CD4-positive, alpha-beta T cell (primary cell): ENCODE measurements around the gene F2RL1. TPM values are rescaled to one million over a fixed set of nuclear protein-coding genes. Genes with fewer than 3 reads are reported as not detected.
A peak's percentile ranks its signal among the peaks of the same experiment; 100 is the strongest.

Experiments used
- ATAC-seq: fragments of 200-7000 bp; cut with Tn5 transposase; one replicate; pipeline ENCODE4 v1.10.0; 2022; ENCODE audit warnings: mild to moderate bottlenecking; ENCODE audit not compliant: poor library complexity
- CTCF ChIA-PET: fragments of 350-600 bp; sonication (Branson Sonifier 250); formaldehyde crosslinking; loops from one replicate; lab custom pipeline; 2021; ENCODE audit warnings: antibody characterized with exemption, inconsistent platforms; lab: Charles Lee
- POLR2A ChIA-PET: fragments of 350-600 bp; sonication (Branson Sonifier 250); formaldehyde crosslinking; loops from one replicate; lab custom pipeline; 2021; ENCODE audit warnings: antibody characterized with exemption, inconsistent platforms; lab: Charles Lee
- DNase-seq, 14 experiments: peaks; one replicate each; pipeline ENCODE4 v3.0.0-alpha.2; 2013 to 2020; ENCODE audit warnings: mixed read lengths in 2 of 14
- H3K27ac ChIP-seq, 2 donors: one replicate each; pipeline versions ENCODE4 v1.5.1 to v1.7.0; 2013; ENCODE audit warnings: low read length in 2 of 2, low read depth in 1 of 2, mild to moderate bottlenecking in 1 of 2
- H3K27me3 ChIP-seq, 2 experiments: 1 replicate in 1 of 2; 2 replicates in 1 of 2; pipeline versions ENCODE4 v1.6.1 to v1.7.0; 2013; ENCODE audit warnings: low read length in 2 of 2, control low read depth in 1 of 2, mild to moderate bottlenecking in 1 of 2, moderate library complexity in 1 of 2; ENCODE audit not compliant: insufficient read depth in 2 of 2, control insufficient read depth in 1 of 2
- H3K36me3 ChIP-seq: one replicate; pipeline ENCODE4 v1.6.1; 2013; ENCODE audit warnings: low read length, control low read depth; ENCODE audit not compliant: insufficient read depth
- H3K4me1 ChIP-seq: one replicate; pipeline ENCODE4 v1.6.1; 2013; ENCODE audit warnings: low read length, control low read depth; ENCODE audit not compliant: insufficient read depth
- H3K4me3 ChIP-seq: one replicate; pipeline ENCODE4 v1.5.1; 2013; ENCODE audit warnings: mild to moderate bottlenecking, low read length, moderate library complexity
- H3K9me3 ChIP-seq, 2 experiments: 1 replicate in 1 of 2; 2 replicates in 1 of 2; pipeline versions ENCODE4 v1.6.1 to v1.7.0; 2013; ENCODE audit warnings: low read length in 2 of 2, mild to moderate bottlenecking in 2 of 2, control low read depth in 1 of 2, moderate library complexity in 1 of 2; ENCODE audit not compliant: control insufficient read depth in 1 of 2, insufficient read depth in 1 of 2
- H3K27ac Mint-ChIP-seq: one replicate; pipeline ENCODE4 v1.8.0; 2020; ENCODE audit warnings: mixed read lengths
- H3K27me3 Mint-ChIP-seq: one replicate; pipeline ENCODE4 v1.8.0; 2021; ENCODE audit warnings: mixed read lengths
- H3K36me3 Mint-ChIP-seq: one replicate; pipeline ENCODE4 v1.8.0; 2021; ENCODE audit warnings: low read depth, mixed read lengths
- H3K4me1 Mint-ChIP-seq: one replicate; pipeline ENCODE4 v1.8.0; 2021; ENCODE audit warnings: low read depth, mixed read lengths
- H3K4me3 Mint-ChIP-seq: one replicate; pipeline ENCODE4 v1.8.0; 2020; ENCODE audit warnings: mild to moderate bottlenecking, mixed read lengths
- H3K9me3 Mint-ChIP-seq: one replicate; pipeline ENCODE4 v1.8.0; 2020; ENCODE audit warnings: mixed read lengths
- intact Hi-C, 2 experiments: fragments of 100-400 bp; cut with DNase I in 1 of 2; cut with micrococcal nuclease in 1 of 2; formaldehyde crosslinking; loops; one replicate each; pipeline versions ENCODE4 v1.15.1 to v1.9.0; 2023 to 2025; cut with DNase I, micrococcal nuclease
- total RNA-seq, 174 experiments: library from RNA in 2 of 174; stranded (reverse) in 2 of 174; gene quantifications; one replicate each; pipeline ENCODE4 v1.2.3 and lab custom pipeline; 2021 to 2026
- TF ChIP-seq, protein P1 (sequence below): fragments of 200-600 bp; IDR thresholded peaks from one replicate; pipeline ENCODE4 v1.8.0; 2022; ENCODE audit warnings: antibody characterized with exemption, mild to moderate bottlenecking

Gene F2RL1
- total RNA-seq, 2 experiments from 2014 or later = 1.7 to 2.1 TPM

- Histone ChIP-seq H3K27ac (no peak overlapping the region), H3K36me3 (no peaks in the 10 kb centered on the region), H3K4me3 (no peak overlapping the region), H3K4me1 (peaks cover 9% of the 10 kb centered on the region), H3K27me3 (peaks cover 3 to 7% of the 10 kb centered on the region in 2 experiments), H3K9me3 (no peaks in the 10 kb centered on the region)
- TF ChIP-seq, protein P1, sequence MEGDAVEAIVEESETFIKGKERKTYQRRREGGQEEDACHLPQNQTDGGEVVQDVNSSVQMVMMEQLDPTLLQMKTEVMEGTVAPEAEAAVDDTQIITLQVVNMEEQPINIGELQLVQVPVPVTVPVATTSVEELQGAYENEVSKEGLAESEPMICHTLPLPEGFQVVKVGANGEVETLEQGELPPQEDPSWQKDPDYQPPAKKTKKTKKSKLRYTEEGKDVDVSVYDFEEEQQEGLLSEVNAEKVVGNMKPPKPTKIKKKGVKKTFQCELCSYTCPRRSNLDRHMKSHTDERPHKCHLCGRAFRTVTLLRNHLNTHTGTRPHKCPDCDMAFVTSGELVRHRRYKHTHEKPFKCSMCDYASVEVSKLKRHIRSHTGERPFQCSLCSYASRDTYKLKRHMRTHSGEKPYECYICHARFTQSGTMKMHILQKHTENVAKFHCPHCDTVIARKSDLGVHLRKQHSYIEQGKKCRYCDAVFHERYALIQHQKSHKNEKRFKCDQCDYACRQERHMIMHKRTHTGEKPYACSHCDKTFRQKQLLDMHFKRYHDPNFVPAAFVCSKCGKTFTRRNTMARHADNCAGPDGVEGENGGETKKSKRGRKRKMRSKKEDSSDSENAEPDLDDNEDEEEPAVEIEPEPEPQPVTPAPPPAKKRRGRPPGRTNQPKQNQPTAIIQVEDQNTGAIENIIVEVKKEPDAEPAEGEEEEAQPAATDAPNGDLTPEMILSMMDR = no peak
- ChIA-PET CTCF (no interaction called here), POLR2A (no interaction called here)
- Mint-ChIP-seq H3K36me3 (no peaks in the 10 kb centered on the region), H3K4me1 (peaks cover 7% of the 10 kb centered on the region), H3K4me3 (no peak overlapping the region), H3K27me3 (peaks cover 20% of the 10 kb centered on the region), H3K27ac (no peak overlapping the region), H3K9me3 (no peaks in the 10 kb centered on the region)
- DNase-seq = no peak
- intact Hi-C loops = no loop called here
- ATAC-seq = no peak
Measured at GRCh38 chr5:76813982-76814562, 4.8 kb upstream of the F2RL1 start.

DNA sequence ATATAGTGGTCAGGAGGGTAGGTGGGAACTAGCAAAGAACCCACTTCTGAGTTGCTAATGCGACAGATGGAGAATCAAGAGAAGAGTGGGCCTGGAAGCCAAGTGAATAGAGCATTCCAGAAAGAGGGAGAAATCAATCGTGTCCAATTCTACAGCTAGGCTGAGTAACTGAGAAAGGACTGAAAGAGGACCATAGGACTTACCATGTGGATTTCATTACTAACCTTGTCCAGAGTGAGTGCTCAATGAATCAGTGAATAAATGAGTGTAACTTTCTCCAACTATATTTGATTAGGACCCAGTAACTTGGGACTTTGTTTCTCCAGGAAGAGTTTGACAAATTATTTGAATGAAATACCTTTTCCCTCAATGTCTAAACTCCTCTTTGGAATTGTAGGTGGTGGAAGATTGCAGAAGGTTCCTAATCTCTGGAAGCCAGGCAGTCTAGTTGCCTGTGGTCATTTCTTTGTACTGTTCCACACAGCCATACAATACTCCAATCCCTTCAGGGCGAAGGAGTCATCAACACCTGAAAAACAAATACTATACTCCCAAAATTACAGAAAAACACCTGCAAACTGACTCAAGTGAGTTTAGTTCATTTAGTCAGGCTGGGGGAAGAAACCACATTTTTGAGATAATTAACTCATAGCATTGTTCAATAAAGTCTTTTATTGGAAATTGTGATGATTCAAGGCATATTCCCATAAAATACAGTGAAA, 2.6 kb upstream of the F2RL1 start:
- H3K27ac Mint-ChIP-seq = no peak overlapping the region
- ATAC-seq = no peak

GRCh38 chr5:76819851-76820525, 1.2 kb downstream of the F2RL1 start:
- POLR2A ChIA-PET = no interaction called here
- Mint-ChIP-seq H3K4me1 (peaks cover 14% of the 10 kb centered on the region), H3K36me3 (no peaks in the 10 kb centered on the region), H3K9me3 (no peaks in the 10 kb centered on the region), H3K4me3 (peak overlapping the region; percentile 92), H3K27me3 (peaks cover 20% of the 10 kb centered on the region), H3K27ac (no peak overlapping the region)
- CTCF ChIA-PET = no interaction called here
- Histone ChIP-seq H3K27ac (no peak overlapping the region), H3K9me3 (peaks cover 0 to 6% of the 10 kb centered on the region in 2 experiments), H3K27me3 (peaks cover 10% of the 10 kb centered on the region in 2 experiments), H3K4me3 (peak overlapping the region; percentile 87), H3K4me1 (peaks cover 21% of the 10 kb centered on the region), H3K36me3 (no peaks in the 10 kb centered on the region)
- no peak for ATAC-seq
- intact Hi-C loops = loop anchor here in 1 of 2 experiments (2.0 kb wide), 1 partner anchor 31 kb away; the partner anchor contains the start of gene S100Z
- DNase-seq = peak in 2 of 14 experiments; percentile 4 to 16
- TF ChIP-seq, protein P1 = no peak

More for the DNA sequence above, 2.6 kb upstream of the F2RL1 start:
- Mint-ChIP-seq H3K9me3 (no peaks in the 10 kb centered on the region), H3K36me3 (no peaks in the 10 kb centered on the region), H3K27me3 (peaks cover 20% of the 10 kb centered on the region), H3K4me3 (peak overlapping the region; percentile 27), H3K4me1 (peaks cover 14% of the 10 kb centered on the region)
- Histone ChIP-seq H3K27me3 (peaks cover 10% of the 10 kb centered on the region in 2 experiments), H3K9me3 (no peaks in the 10 kb centered on the region), H3K4me1 (peaks cover 21% of the 10 kb centered on the region), H3K27ac (no peak overlapping the region), H3K36me3 (no peaks in the 10 kb centered on the region), H3K4me3 (no peak overlapping the region)
- intact Hi-C loops = no loop called here
- TF ChIP-seq, protein P1 = no peak
- ChIA-PET CTCF (interaction anchor here (0.8 kb wide), 1 partner anchor 42 kb away, joined by 3 read pairs; no protein-coding TSS in a partner anchor), POLR2A (no interaction called here)
- DNase-seq = no peak
